HepG2 (cell line): ENCODE data around the gene OR4E1. TPM values are rescaled to one million over a fixed set of nuclear protein-coding genes. Genes with fewer than 3 reads are reported as not detected.

ENCODE experiments used
- ARID2 ChIP-seq: sonication (generic); formaldehyde crosslinking; IDR thresholded peaks from 2 replicates; pipeline ENCODE4 v1.8.1; 2022; ENCODE audit warnings: mild to moderate bottlenecking, missing genetic modification reagents, borderline replicate concordance
- BORCS8-MEF2B ChIP-seq: sonication (generic); formaldehyde crosslinking; IDR thresholded peaks from 2 replicates; pipeline ENCODE4 v1.8.0; 2022; ENCODE audit warnings: mild to moderate bottlenecking, missing genetic modification reagents
- JUN ChIP-seq: sonication (generic); formaldehyde crosslinking; IDR thresholded peaks from 2 replicates; pipeline ENCODE4 v1.4.0; 2020; ENCODE audit warnings: mild to moderate bottlenecking, missing genetic modification reagents
- NCOA1 ChIP-seq: sonication (generic); formaldehyde crosslinking; IDR thresholded peaks from 2 replicates; pipeline ENCODE4 v1.9.0; 2021; ENCODE audit warnings: missing genetic modification reagents
- SIN3B ChIP-seq: fragments of 150-350 bp; IDR thresholded peaks from 2 replicates; pipeline ENCODE4 v1.6.1; 2014; ENCODE audit warnings: low read length
- TMF1 ChIP-seq: sonication (generic); formaldehyde crosslinking; IDR thresholded peaks from 2 replicates; pipeline ENCODE4 v1.8.1; 2022; ENCODE audit warnings: low read depth, missing genetic modification reagents
- ZHX2 ChIP-seq, 2 experiments: sonication (generic) in 1 of 2; formaldehyde crosslinking in 1 of 2; IDR thresholded peaks; 2 replicates each; pipeline versions ENCODE4 v1.6.1 to v1.9.0; 2014 to 2022; ENCODE audit warnings: antibody characterized with exemption in 1 of 2, borderline replicate concordance in 1 of 2, inconsistent platforms in 1 of 2, low read depth in 1 of 2, missing genetic modification reagents in 1 of 2
- ZNF20 ChIP-seq: sonication (generic); formaldehyde crosslinking; IDR thresholded peaks from 2 replicates; pipeline ENCODE4 v1.4.0; 2020; ENCODE audit warnings: mild to moderate bottlenecking, moderate library complexity, missing genetic modification reagents
- ZNF292 ChIP-seq: sonication (generic); formaldehyde crosslinking; IDR thresholded peaks from 2 replicates; pipeline ENCODE4 v1.8.1; 2022; ENCODE audit warnings: mild to moderate bottlenecking, low read depth, missing genetic modification reagents, borderline replicate concordance
- ZNF557 ChIP-seq: sonication (generic); formaldehyde crosslinking; IDR thresholded peaks from 2 replicates; pipeline ENCODE4 v1.4.0; 2020; ENCODE audit warnings: missing genetic modification reagents
- polyA plus RNA-seq, 8 experiments: library from polyadenylated mRNA; depleted of rRNA in 3 of 8; stranded (reverse) in 7 of 8; unstranded in 1 of 8; fragments of >200 nt; fragmentation: Illumina TruSeq in 4 of 8; extraction: Trizol in 4 of 8; gene quantifications; 2 replicates each; pipeline versions ENCODE4 v1.2.1 to v1.2.3, GENCODE V29; 2011 to 2016; ENCODE audit warnings: low read depth in 4 of 8, missing spikeins in 1 of 8, mixed read lengths in 1 of 8; ENCODE audit not compliant: insufficient read depth in 1 of 8
- total RNA-seq, 5 experiments: library from RNA; depleted of rRNA; stranded (reverse); fragments of >200 nt; fragmentation: Illumina TruSeq; extraction: Trizol; gene quantifications; 2 replicates each; pipeline ENCODE4 v1.2.3, GENCODE V29; 2016; ENCODE audit warnings: low read depth in 1 of 5

OR4E1 gene
- total and polyA plus RNA-seq, 2 of the 13 experiments (the other 11 are each of a cell fraction or from before 2014, with no cell fraction given): not detected

DNA sequence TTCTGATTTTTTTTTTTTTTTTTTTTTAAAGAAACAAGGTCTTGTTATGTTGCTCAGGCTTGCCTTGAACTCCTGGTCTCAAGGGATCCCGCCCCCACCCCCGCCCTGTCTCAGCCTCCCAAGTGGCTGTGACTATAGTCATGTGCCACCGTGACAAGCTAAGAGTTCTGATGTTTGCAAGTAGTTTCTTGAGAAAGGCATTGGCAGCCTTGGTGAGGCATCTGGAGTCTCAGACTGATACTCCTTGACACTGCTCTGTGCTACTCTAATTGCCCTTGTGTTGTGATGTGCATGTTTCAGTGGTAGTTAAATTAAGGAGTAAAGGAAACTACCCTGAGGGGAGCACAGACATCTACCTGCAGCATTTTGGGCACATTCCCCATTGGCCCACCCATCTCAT is 46.2 kb upstream of the OR4E1 start (continued):
- TF ChIP-seq SIN3B: no peak
- TF ChIP-seq ZNF20: no peak
- no peak for TF ChIP-seq ZNF557 (CRISPR knock-in tag)
- no peak for TF ChIP-seq ZHX2 (IDR thresholded peaks at IDR 0.05; ENCODE audit: low read depth)
- no peak for TF ChIP-seq ZHX2 (CRISPR knock-in tag; IDR thresholded peaks at IDR 0.05; ENCODE audit: borderline replicate concordance)
- no peak for TF ChIP-seq ZNF292 (CRISPR knock-in tag)
- TF ChIP-seq TMF1 (CRISPR knock-in tag): no peak
- no peak for TF ChIP-seq JUN (CRISPR knock-in tag)
- no peak for TF ChIP-seq ARID2 (CRISPR knock-in tag)
- no peak for TF ChIP-seq BORCS8-MEF2B (CRISPR knock-in tag)
- no peak for TF ChIP-seq NCOA1
